ENCODE results near the gene TBXT.
"Not testable (repeated sequence)": the region's sequence is repeated elsewhere in the genome, so short reads cannot be mapped to it uniquely, and the experiment has no call there.

Gene TBXT, protein sequence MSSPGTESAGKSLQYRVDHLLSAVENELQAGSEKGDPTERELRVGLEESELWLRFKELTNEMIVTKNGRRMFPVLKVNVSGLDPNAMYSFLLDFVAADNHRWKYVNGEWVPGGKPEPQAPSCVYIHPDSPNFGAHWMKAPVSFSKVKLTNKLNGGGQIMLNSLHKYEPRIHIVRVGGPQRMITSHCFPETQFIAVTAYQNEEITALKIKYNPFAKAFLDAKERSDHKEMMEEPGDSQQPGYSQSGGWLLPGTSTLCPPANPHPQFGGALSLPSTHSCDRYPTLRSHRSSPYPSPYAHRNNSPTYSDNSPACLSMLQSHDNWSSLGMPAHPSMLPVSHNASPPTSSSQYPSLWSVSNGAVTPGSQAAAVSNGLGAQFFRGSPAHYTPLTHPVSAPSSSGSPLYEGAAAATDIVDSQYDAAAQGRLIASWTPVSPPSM

DNA sequence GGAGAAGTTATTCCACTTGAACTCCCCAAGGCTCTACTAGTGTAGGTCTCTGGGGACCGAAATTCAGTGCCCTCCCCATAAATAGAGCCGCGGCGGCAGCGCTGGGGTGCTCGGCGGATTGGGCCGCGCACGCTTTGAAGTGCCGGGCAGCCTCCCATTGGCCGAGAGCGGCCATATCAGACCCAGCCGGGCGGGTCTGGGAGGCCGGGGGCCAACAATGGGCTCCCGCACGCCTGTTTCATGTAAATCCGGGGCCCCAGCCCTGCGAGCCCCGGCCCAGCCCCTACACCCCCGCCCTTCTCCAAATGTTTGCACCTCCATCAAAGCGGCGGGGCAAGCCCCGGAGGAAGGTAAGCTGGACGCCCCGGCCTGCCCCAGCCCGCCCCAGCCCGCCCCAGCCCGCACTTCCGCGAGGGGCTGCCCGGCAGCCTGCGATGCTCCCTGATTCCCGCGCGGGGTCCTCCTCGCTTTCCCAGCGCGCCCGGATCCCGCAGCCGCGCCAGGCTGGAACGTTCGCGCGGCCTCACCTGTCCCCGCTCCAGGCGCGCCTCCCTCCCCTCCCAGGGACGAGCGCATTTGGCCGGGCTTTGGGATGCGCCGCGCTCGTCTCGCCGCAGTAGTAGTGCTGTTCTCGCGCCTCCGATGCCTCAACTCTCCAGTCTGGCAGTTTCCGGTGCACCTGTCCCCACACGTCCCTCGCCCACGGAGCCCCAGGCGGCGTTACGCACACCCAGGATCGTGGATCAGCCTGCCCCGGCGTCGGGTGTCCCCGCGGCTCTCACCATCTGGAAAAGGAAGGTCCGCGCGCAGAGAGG is at the start of gene TBXT:
Gene TBXT (minus strand): TSS at position 51 of the 815 bp plus-strand sequence. CDS start 260 bp downstream, outside the sequence.
- FAIRE-seq (no peak), DNase-seq (ENCODE audit: insufficient read length, low spot score) (no peak)

DNA sequence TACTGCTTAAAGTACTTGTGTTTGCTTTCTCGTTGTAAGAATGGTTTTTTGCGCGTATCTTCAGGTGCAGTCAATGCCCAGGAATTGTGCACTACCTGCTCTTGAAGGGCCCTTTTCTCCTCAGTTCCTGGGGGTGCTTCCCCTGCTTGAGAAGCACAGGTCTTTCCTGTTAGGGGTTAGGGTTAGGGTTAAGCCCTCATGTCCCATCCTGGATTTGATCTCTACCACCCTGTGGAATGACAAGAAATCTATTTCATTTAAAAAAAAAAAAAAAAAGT is 39.6 kb upstream of the TBXT start:
- DNase-seq (ENCODE audit: insufficient read length, low spot score) (no peak), FAIRE-seq (no peak)

DNA sequence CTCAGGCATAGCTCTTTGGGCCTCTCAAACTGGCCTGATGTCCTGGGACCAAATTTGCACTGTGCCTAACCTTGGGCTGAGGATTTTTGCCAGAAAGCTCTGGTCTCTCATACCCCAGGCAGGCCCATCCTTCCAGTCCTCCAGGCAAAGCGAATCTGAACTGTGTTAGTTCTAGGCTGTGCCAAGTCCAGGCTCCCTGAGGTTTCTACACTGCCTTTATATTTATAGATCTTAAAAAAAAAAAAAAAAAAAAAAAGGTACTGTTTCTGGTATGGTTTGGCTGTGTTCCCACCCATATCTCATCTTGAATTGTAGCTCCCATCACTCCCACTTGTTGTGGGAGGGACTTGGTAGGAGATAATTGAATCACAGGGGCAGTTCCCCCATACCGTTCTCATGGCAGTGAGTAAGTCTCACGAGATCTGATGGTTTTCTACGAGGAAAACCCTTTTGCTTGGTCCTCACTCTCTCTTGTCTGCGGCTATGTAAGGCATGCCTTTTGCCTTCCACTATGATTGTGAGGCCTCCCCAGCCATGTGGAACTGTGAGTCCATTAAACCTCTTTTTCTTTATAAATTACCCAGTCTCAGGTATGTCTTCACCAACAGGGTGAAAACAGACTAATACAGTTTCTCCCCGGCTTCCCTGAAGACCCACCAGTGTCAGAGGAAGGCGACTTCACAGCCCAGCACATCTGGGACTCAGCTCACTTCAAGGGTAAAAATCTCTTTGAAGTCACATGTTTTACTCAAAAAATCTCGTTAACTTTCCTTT is 39.0 kb upstream of the TBXT start:
- FAIRE-seq (no peak), DNase-seq (ENCODE audit: insufficient read length, low spot score) (no peak)

DNA sequence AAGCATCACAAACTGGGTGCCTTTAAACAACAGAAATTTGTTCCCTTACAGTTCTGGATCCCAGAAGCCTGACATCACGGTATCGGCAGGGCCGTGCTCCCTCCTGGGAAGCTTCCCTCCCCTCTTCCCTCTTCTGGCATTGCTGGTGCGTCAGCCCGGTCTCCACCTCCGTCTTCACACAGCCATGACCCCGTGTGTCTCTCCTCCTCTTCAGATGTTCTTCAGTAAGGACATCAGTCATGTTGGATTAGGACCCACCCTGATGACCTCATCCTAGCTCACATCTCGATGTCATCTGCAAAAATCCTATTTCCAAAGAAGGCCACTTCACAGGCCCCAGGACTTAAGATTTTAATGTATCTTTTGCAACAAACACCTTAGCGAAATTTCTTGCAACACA is 38.4 kb upstream of the TBXT start:
- FAIRE-seq = no peak
- no peak for DNase-seq (ENCODE audit: insufficient read length, low spot score)

DNA sequence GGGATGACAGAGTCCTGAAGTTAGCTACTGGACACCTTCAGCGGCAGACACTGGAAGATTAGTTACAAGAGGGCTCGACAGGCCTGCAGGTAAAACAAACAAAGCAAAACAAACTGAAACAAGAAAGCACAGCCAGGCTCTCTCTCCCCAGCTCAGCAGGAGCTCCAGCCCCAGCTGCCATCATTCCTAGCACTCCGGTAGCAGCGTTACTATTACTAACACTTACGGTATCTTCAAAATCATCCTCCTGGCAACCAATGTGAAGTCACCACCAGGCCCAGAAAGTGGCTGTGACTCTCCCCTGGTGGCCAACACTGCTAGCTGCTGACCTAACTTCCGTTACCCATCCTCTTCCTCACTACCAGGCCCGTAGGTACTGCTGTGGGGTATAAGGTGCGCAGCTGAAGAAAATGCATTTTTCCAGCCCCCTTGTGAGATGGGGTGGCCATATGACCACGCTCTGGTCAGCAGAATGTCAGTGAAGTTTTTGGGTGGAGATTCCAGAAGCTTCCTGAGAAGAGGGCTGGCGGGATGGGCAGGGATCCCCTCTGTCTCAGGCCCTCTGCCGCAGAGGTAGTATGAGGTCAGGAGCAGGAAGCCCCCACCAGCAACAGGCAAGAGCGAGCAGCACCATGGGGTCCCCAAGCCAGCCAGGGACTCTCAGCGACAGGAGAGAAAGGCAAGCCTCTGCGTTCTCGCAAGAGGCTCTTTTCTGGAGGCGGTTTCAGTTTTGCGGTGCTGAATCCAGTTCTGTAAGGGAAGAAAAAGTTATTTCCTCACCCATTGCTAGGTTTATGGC is 37.4 kb upstream of the TBXT start:
- DNase-seq (ENCODE audit: insufficient read length, low spot score) (no peak), FAIRE-seq (no peak)

DNA sequence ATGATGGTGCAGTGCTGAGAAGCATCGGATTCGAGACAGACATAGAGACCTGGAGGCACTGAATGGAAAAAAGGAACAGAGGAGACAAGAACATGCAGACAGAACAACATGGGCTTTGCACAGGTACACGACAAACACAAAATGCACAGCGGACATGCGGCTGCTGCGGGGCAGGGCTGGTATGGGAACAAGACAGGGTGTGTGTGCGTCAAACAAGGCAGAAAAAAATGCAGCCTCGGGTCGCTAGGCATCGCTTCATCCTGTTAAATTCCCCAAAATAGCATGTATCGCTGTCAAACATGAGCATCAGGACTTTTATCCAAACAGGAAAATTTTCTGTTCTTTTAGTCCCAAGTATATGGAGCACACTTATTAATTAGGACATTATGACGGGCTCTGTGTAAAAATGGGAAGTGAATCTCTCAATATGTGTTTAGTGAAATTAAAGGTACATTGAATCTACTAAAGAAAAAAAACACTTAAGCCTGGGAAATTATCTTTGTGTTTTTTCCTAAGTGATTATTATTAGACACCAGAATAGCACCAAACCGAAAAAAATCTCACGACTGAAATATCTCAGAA is 36.1 kb upstream of the TBXT start:
- FAIRE-seq (no peak), DNase-seq (ENCODE audit: insufficient read length, low spot score) (no peak)

DNA sequence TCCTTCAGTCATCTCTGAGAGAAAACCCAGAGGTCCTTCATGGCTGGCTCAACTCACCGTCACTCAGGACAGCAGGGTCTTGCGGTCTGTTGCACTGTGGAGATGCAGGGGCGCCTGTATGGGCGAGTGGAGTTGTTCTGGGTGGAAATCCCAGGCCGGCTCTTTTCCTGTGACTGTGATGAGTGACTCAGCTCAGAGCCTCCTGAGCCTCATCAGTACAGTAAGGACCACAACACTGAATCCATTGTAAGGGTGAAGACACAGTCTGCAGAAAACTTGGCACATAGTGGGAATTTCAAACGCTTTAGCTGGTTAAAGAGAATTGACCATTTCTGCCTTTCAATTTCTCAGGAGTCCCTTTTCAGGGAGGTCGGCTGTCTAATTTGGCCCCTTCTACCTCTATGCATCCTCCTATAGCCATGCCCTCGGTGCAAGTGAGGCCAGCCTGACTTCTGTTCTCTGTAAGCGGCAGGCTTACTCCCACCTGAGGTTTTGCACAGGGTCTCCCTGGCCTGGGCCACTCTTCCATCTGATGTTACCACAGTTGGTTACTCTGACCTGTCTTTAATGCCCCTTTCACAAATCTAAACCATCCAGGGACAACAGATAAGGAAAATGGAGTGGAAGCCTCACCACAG is 35.5 kb upstream of the TBXT start:
- FAIRE-seq (no peak), DNase-seq (ENCODE audit: insufficient read length, low spot score) (no peak)

DNA sequence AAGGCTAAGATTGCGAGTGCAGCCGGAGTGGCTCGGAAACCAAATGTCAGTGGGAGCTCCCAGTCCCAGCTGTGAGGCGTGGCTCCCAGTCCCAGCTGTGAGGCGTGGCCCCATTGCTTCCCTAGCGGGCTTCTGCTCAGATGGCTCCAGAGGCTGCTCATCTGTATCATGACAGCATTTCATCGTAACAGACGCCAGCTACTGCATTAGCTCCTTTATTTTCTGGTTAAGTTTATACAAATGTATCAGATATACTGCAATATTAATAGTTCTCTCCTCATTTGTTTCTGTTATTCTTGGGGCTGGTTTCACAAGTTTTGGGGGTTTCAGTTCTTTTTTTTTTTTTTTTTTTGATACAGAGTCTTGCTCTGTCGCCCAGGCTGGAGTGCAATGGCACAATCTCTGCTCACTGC is 34.7 kb upstream of the TBXT start:
- FAIRE-seq (peak; percentile 74), DNase-seq (ENCODE audit: insufficient read length, low spot score) (peak; percentile 27)

DNA sequence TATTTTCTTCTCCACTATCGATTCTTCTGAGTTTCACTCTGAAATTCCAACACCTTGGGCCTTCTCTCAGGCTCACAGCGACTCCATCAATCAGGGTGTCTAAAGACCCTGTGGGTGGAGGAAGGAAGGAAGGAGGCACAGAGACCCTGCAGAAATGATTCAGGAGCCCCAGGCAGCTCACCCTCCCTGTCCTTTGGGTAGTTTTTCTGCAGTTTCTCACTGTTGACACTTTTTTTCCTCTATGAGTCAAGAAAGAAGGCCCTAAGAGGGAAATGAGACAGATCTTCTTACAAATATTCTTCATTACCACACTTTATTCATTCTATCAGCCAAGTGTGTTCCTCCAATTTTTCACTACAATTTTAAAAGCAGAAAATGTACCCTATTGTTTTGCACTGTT is 34.2 kb upstream of the TBXT start:
- DNase-seq (ENCODE audit: insufficient read length, low spot score) = no peak

DNA sequence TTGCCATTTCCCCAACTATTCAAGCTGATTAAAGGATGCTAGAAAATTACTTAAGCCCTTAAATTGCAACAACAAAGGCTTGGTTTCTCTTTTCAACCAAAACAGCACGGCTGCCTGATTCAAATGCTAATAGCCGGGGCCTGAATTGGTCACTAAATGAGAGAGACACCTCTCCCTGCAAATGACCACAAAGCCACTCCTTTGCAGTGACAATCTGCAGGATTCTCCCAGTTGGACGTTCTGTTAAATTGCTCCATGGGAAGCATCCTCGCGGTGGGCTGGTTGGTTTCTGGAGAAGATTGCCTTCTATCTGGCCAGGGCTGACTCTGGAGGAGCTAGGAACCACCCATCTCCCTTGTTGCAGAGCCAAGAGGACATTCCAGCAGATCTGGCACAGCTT is 29.7 kb upstream of the TBXT start:
- FAIRE-seq = no peak
- no peak for DNase-seq (ENCODE audit: insufficient read length, low spot score)

More for the DNA sequence above, 34.2 kb upstream of the TBXT start:
- FAIRE-seq = no peak

DNA sequence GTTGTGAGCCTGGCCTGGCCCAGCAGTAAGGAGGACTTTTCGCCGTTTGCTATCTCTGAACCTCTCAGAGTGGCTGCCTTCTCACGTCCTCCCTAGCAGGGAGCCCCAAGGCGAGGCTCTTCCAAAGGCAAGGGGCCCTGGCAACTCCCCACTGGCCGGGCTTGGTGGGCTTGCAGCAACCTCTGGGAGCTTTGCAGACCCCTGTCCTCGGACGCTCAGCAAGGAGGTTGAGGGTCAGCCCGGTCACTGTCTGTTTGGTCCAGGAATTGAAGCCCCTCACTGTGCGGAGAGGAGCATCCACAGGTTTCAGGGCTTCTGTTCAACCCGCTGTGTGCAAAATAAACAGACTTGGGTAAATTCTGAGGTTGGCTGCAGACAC is 28.2 kb upstream of the TBXT start:
- DNase-seq (ENCODE audit: insufficient read length, low spot score) (no peak), FAIRE-seq (no peak)

DNA sequence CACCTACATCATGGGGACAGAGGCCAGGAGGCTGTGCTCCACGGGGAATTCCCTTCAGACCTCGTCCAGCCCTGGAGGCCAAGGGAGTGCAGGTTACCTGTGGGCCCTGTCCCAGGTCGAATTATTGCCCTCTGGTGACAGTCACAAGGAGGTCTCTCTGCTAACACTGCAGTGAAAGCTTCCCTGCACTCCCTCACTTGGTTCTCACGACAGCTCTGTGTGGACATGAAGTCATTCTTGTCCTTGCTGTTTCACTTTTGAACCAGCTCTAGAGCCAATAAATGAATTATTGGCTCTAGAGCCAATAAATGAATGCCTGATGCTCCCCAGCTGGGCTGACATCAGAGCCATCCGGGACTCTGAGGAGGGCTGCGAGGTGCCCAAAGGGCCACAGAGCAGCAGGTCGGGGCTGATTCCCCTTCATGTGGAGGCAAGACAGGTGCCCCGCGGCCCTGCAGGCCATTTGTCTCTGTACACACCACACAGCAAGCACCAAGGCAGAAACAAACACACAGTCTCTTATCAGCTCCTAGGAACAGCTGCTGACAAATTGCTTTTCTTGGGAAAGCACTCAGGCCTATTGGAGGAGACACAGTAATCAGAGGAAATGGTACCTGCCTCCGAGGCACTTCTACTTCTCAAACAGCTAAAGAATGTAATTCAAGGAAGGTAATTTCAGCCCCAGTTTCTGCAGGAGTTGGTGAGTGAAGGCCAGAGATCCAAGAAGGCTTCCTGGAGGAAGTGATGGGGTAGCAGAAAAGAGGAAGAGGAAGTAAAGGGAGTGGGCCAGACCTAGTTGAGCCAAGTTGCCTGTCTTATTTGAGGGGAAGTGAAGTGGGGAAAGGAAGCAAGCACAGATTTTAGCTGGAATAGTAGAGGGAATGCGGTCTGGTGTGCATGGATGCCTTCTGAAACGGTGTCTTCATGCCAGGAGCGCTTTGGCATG is 27.5 kb upstream of the TBXT start:
- no peak for DNase-seq (ENCODE audit: insufficient read length, low spot score)
- no peak for FAIRE-seq

DNA sequence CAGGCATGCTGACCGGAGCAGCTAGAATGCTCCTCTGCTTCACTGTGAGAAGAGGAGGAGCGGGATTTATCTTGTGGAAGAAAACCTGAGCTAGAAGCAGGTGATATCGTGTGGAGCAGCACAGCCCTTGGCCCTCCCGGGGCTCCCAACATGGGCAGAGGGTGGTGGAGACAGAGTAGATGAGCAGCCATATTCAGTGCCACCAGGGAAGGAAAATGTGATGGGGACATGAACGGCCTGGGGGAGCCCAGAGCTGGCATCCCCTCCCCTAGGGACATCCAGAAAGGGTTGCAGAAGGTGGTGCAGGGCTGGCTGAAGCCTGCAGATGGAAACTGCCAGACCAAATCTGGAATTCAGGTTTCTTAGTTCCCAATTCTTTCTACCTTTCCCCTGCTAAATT is 24.9 kb upstream of the TBXT start:
- DNase-seq (ENCODE audit: insufficient read length, low spot score) = no peak
- FAIRE-seq = no peak

DNA sequence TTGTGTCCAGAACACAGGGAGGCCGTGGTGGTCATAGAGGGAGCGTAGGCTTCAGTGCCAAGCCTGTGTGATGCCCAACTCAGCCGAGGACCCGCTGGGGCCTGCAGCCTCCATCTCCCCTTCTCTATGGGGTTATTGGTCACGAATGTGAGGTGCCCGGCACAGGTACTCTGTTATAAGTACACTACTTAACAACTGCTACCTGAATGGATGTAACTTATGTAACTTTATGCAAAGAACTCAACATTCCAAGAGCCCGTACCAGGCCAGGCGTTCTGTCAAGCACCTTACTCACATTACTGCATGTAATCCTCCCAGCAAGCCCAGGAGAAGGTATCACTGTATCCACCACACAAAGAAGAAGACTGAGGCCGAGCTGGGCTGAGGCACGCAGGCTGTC is 24.5 kb upstream of the TBXT start:
- DNase-seq (ENCODE audit: insufficient read length, low spot score) = no peak
- FAIRE-seq = no peak

DNA sequence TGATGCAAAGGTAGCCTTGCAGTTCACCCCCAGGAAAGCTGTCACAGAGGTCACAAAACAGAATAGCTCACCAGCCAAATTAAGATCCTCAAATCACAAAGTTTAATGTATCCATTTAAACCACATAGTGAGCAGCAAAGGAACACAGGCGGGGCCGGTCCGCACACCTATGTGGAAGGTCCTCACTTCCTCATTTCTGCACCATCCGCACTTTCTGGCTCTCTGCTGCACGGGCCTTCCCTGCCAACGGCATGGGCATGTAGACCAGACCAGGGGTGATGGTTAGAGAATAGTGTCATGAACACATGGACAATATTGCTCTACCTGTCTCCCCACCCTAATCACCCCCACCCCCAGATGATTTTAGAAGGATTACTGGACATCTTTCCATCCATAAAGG is 12.1 kb upstream of the TBXT start:
- DNase-seq (ENCODE audit: insufficient read length, low spot score) (no peak), FAIRE-seq (no peak)

DNA sequence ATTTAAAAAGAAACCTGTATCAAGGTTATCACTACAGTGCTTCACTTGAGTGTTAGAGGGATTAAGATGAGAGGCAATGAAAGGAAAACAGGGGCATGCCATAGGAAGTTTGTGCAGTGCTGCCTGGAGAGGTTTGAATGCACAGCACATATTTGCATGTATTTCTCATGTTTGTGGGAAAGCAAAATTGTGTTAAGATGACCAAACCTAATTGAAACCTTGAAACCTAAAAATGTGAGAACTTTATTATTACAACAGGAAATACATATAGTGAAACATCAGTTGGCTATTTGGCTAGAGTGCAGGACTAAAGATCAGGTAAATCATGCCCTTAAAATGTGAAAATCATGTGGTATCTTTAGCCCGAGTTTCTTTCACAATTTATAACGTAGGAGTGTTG is 8.5 kb upstream of the TBXT start:
- no peak for DNase-seq (ENCODE audit: insufficient read length, low spot score)
- FAIRE-seq = no peak

DNA sequence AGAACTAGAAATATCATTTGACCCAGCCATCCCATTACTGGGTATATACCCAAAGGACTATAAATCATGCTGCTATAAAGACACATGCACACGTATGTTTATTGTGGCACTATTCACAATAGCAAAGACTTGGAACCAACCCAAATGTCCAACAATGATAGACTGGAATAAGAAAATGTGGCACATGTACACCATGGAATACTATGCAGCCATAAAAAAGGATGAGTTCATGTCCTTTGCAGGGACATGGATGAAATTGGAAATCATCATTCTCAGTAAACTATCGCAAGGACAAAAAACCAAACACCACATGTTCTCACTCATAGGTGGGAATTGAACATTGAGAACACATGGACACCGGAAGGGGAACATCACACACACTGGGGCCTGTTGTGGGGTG is 7.4 kb upstream of the TBXT start:
- not testable (repeated sequence) for DNase-seq (ENCODE audit: insufficient read length, low spot score); FAIRE-seq

DNA sequence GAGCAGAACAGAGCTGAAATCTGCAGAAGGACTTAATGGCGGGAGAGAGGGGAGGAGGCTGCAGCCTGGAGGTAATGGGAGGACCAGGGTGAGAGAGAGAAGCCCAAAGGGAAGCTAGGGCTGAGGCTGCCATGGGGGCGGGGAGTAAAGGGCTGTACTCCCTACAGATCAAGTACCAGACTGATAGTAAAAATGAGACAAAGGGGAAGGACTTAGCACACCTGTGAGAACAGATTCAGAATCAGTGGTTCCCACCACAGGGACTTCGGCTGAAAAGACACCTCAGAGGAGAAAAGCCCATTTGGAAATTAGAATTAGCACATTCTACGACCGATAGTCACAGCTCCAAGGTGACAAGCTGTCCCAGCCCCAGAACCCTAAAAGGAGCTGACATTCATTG is 6.4 kb upstream of the TBXT start:
- no peak for DNase-seq (ENCODE audit: insufficient read length, low spot score)
- FAIRE-seq = no peak
